ENCODE data around the gene TIPARP. TPM values are rescaled to one million over a fixed set of nuclear protein-coding genes. Genes with fewer than 3 reads are reported as not detected.

Gene TIPARP
- total and polyA plus RNA-seq, 2 of the 8 experiments (the other 6 are each of a cell fraction or from before 2014, with no cell fraction given) = 1.6 to 5.8 TPM

DNA sequence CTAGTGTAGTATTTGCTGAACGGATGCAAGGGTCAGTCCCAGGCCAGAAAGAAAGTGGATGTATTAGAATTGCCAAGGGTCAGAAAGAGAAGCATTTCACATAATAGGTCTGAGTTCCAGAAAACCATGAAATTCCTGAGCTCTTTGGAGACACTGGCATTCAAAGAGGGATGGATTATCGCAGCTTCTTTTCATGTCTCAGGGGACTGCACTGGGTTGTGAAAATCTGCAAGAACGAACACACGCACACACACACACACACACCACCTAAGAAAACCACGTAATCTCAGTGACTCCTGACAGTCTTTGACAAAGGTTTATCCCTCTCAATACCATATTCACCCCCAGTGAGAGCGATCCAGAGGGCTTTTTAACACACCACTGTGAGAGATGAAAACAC is 57.9 kb downstream of the TIPARP start:
- POLR2A ChIA-PET (ENCODE audit: partially characterized antibody) = no interaction called here
- no peak overlapping the region for H2BK15ac ChIP-seq (ENCODE audit: low read length)
- no peak overlapping the region for H3K56ac ChIP-seq (replicated peaks; ENCODE audit: insufficient read length, low read depth, low read length)
- no peak overlapping the region for H3K4me3 ChIP-seq (ENCODE audit: extremely low read depth in 1 of 4, insufficient read depth in 2 of 4, low read depth in 3 of 4, low read length in 4 of 4)
- H3K79me1 ChIP-seq (ENCODE audit: low read depth, low read length) = no peaks in the 10 kb centered on the region
- H3K27ac ChIP-seq (ENCODE audit: low read depth, low read length) = no peak overlapping the region
- no peaks in the 10 kb centered on the region for H3K79me2 ChIP-seq (ENCODE audit: control insufficient read depth in 1 of 2, insufficient read depth in 2 of 2, low read length in 2 of 2)
- no peak overlapping the region for H3K14ac ChIP-seq (ENCODE audit: insufficient read length)
- H3K9me3 ChIP-seq (ENCODE audit: insufficient read depth in 2 of 2, low read depth in 1 of 2, low read length in 1 of 2) = no peaks in the 10 kb centered on the region
- CTCF ChIA-PET (ENCODE audit: partially characterized antibody) = interaction anchor here (1.1 kb wide), 1 partner anchor 22 kb away, joined by 3 read pairs; no protein-coding TSS in a partner anchor
- H3K4me2 ChIP-seq (ENCODE audit: insufficient read depth in 1 of 2, low read depth in 2 of 2, low read length in 2 of 2) = no peak overlapping the region
- H3K27me3 ChIP-seq (replicated peaks in 1 of 4; ENCODE audit: control insufficient read depth in 3 of 4, extremely low read depth in 1 of 4, insufficient read depth in 3 of 4, low read length in 3 of 4) = no peaks in the 10 kb centered on the region
- H2BK5ac ChIP-seq (ENCODE audit: low read depth, low read length) = no peak overlapping the region
- H3K23ac ChIP-seq (ENCODE audit: insufficient read length) = no peak overlapping the region
- H2AFZ ChIP-seq (ENCODE audit: low read length) = no peak overlapping the region
- H3K4ac ChIP-seq (replicated peaks; ENCODE audit: insufficient read length, low read depth, low read length) = no peak overlapping the region
- H4K91ac ChIP-seq (replicated peaks; ENCODE audit: insufficient read length, low read length) = no peak overlapping the region
- no peak overlapping the region for H4K8ac ChIP-seq (ENCODE audit: extremely low read depth, insufficient read depth, low read length)
- TF ChIP-seq CBX8 (IDR thresholded peaks at IDR 0.05; ENCODE audit: borderline replicate concordance, low read depth, low read length) (no peak), POLR2A (IDR thresholded peaks at IDR 0.05; ENCODE audit: control extremely low read depth in 1 of 2, low read depth in 2 of 2, low read length in 2 of 2) (no peak), ZNF274 (IDR thresholded peaks at IDR 0.05; ENCODE audit: borderline replicate concordance, extremely low read depth, low read length) (no peak), RAD21 (IDR thresholded peaks at IDR 0.05 in 1 of 2, conservative IDR thresholded peaks at IDR 0.05 in 1 of 2; ENCODE audit: low read depth in 2 of 2, low read length in 2 of 2) (no peak)
- DNase-seq (ENCODE audit: low read depth in 1 of 2, low spot score in 2 of 2) (no peak), FAIRE-seq (no peak)
- no peak overlapping the region for H2AK5ac ChIP-seq (ENCODE audit: low read depth, low read length)
- no peak overlapping the region for H2BK120ac ChIP-seq (replicated peaks; ENCODE audit: low read depth, low read length)
- H3K23me2 ChIP-seq (ENCODE audit: low read depth, low read length) = no peaks in the 10 kb centered on the region
- H3K4me1 ChIP-seq (replicated peaks in 1 of 4; ENCODE audit: control insufficient read depth in 3 of 4, insufficient read depth in 4 of 4, low read length in 3 of 4) = no peaks in the 10 kb centered on the region
- H3K36me3 ChIP-seq (ENCODE audit: control insufficient read depth in 2 of 4, insufficient read depth in 4 of 4, low read length in 3 of 4) = no peaks in the 10 kb centered on the region
- H4K5ac ChIP-seq (ENCODE audit: insufficient read length, low read depth, low read length) = no peak overlapping the region
- 70% methylated on average over 6 of the region's 6 CpGs; no CpG with 5 or more reads in 1 of the 2 experiments for WGBS, 2 experiments (ENCODE audit: extremely low coverage in 1 of 2, insufficient coverage in 1 of 2, insufficient read length in 1 of 2, insufficient replicate concordance in 2 of 2, low coverage in 1 of 2, low lambda C conversion rate in 2 of 2, missing lambda C conversion rate in 1 of 2)
- H4K20me1 ChIP-seq (replicated peaks in 1 of 2; ENCODE audit: control insufficient read depth in 1 of 2, insufficient read depth in 2 of 2, low read length in 2 of 2) = no peaks in the 10 kb centered on the region
- no peak overlapping the region for H2BK20ac ChIP-seq (ENCODE audit: low read length)
- H2BK12ac ChIP-seq (ENCODE audit: low read depth, low read length) = no peak overlapping the region
- no peak overlapping the region for H3K18ac ChIP-seq (ENCODE audit: extremely low read depth, low read length)
- H3K9ac ChIP-seq (replicated peaks in 1 of 4; ENCODE audit: extremely low read depth in 1 of 4, low read depth in 3 of 4, low read length in 3 of 4) = no peak overlapping the region
